Fibroblast of gingiva (primary cell): ENCODE measurements around the gene CCNO.
A peak's percentile ranks its signal among the peaks of the same experiment; 100 is the strongest.

Experiments
- DNase-seq: peaks from one replicate; pipeline ENCODE4 v3.0.0-alpha.2; 2011; ENCODE audit warnings: low read depth

Gene CCNO

DNA sequence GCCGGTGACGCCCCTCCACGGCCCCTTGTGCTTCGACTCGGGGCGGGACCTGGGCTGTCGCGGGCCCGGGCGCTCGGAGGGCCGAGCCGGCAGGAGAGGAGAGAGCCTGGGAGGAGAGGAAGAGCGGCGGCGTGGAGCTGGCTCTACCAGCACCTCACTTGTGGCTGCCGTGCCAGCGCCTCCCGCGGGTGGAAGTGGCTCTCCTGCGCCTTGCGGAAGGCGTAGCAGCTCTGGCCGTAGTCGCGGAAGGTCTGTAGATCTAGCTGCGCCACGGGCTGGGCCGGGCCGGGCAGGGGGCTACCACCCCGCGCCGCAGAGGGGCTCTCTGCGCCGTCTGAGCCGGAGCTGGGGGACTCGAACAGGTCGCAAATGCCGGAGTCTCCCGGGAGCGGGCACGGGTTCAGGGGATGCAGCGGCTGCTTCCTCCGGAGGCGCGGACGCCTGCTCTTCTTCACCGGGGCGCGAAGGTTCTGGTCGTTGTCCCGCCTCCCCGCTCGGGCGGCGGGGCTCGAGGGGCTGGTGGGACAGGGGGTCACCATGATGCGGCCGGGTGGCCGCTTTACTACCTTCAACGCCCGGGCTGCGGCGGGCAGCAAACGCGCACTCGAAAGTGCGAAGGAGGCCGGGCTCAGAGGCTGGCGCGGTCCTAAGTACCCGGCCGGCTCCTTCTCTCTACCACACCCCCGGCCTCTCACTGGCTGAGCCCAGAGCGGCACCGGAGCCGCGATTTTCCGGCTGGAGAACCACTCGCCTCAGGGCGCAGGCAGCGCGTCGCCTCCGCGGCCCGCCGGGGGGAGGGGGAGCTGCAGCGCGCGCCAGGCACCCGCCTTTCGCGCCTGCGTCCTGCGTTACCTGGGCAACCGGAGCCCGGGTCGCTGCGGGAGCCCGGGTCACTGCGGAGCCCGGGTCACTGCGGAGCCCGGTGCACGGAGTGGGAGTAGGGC is at the start of gene CCNO:
TSS of gene CCNO (minus strand) at position 624 of the 944 bp plus-strand sequence. CDS start at position 539, 85 bp downstream.
- peak; percentile 53 for DNase-seq

GRCh38 chr5:55278778-55279177 is 45.4 kb upstream of the CCNO start:
- peak; percentile 5 for DNase-seq

GRCh38 chr5:55276771-55277170 is 43.4 kb upstream of the CCNO start:
- no peak for DNase-seq

DNA sequence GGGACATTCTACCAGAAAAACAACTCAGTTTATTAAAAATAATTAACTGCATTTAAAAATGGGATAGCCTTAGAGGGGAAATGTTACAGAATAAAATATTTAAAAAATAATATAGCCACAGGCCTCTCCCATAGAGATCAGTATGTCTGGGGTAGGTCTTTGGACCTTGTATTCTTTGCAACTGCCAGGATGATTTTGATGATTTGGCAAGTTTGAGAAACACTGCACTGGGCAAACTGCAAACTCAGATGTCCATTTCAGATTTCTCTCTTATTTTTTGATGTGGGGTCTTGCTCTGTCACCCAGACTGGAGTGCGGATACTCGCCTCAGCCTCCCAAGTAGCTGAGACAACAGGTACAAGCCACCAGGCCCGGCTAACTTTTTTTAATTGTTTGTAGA is 24.9 kb upstream of the CCNO start:
- no peak for DNase-seq

DNA sequence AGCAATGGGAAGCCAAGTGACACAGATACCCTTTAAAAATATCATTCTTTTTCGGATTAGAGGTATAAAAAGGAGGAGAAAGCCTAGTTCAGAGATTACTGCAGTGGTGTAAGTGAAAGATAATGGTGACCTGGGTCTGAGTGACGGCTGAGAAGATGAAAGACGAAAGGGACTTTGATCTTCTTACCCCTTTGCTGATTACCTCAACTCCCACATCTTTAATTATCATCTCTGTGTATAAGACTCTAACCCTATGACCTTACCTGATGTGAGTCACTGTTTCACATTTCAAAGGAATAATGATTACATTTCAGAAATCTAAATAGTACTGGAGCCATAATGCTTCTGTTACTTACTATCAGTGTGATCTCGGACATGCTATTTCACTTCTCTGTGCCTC is 21.4 kb upstream of the CCNO start:
- DNase-seq, result no peak

DNA sequence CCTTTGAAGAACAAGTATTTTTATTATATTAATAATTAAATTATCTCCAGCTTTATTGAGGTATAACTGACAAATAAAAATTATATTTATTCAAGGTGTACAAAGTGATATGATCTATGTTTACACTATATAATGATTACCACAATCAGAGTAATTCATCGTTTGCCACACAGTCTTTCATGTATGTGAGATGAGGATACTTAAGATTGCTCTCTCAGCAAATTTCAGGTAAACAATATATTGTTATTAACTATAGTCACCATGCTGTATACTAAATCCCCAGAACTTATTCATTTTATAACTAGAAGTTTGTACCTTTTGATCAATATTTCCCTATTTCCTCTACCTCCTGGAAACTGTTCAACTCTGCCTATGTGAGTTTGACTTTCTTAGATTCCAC is 16.7 kb upstream of the CCNO start:
- no peak for DNase-seq

DNA sequence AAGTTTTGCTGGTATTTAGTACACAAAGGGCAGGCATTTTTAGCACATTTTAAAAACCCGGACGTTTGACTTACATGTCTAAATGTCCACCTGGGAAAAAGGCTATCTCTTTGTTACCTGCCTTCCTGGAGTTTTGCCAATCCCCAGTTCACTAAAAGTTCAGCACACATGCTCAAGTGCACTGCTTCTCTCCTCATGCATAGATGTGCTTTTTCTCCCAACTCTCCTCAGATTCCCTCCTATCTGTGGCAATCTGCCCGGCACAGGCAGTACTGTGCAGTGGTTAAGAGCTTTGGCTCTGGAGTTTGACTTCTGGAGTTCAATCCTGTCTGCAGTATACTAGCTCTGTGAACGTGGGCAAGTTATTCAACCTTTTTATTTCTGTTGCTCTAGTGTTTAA is 8.3 kb upstream of the CCNO start:
- DNase-seq, result no peak

DNA sequence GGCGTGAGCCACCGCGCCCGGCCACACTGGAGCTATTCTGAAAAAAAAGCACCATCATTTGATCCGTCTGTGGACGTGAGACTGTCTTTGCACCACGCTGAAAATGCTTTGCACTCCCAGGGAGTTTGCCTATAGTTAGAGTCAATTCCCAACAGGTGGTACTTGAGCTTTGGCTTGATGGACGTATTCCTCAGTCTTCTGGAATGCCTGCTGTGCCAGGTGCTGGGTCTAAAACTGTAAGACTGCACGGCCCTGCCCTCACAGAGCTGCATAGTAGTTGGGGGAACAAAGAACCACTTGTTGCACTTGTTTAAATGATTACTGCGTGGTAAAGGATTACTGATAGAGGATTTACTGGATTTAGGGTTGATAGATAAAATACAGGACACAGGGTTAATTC is 3.4 kb upstream of the CCNO start:
- DNase-seq, result no peak

GRCh38 chr5:55234121-55234700 is 803 bp upstream of the CCNO start:
- DNase-seq, result peak; percentile 13

GRCh38 chr5:55232271-55232984 is 980 bp downstream of the CCNO start:
- no peak for DNase-seq

DNA sequence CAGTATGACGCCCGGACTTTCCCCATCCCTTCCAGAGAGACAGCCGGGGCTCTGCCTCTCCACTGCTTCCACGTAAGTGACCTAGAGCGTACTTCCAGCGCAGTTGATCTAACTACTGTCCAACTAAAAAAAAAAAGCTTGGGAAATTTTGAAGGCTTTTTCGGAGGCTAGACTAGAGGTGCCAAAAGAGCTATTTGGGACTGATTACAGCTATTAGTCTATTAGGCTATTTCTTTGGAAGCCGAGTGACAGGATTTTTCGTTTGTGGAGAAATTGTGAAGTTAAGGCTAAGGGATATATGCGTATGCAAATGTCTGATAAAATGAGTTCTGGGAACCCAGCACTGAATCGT is 1.5 kb downstream of the CCNO start:
- DNase-seq, result no peak

DNA sequence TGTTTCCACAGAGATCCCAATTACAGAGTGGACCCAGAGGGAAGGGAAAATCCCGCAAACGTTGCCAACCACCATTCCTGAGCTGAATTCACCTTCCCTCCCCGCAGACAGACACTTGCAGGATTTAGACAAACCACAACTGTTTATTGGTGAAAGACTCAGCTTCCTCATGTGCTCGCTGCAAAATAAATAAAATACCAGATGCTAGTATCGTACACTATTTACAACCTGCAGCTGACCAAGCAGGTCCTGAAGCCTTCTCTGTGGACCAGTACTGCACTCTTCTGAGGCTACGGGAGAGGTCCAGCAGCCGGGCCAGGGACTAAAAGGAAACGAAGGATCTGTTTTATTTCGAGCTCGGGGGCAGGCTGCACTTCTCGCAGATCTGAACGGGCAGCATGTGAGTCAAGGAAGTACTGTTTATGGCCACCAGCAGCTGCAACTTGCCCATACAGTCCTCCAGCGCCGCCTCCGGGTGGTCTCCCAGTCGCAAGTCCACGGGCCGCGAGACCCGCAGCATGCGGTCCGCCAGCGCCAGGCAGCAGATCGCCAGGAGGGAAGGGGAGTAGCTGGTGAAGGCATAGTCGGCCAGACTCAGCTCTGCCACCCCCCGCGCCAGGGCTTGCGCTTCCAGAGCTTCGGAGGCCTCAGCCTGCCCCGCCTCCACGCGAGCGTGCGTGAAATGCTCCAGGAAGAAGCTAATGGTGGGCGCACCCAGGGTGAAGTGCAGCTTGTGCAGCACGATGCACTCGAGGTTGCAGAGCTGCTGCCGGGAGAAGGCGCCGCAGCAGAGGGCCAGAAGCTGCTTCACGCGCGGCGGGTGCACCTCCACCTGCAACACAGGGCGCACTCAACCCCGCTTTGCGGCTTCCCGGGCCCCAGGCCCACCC is 2.1 kb downstream of the CCNO start:
- no peak for DNase-seq

DNA sequence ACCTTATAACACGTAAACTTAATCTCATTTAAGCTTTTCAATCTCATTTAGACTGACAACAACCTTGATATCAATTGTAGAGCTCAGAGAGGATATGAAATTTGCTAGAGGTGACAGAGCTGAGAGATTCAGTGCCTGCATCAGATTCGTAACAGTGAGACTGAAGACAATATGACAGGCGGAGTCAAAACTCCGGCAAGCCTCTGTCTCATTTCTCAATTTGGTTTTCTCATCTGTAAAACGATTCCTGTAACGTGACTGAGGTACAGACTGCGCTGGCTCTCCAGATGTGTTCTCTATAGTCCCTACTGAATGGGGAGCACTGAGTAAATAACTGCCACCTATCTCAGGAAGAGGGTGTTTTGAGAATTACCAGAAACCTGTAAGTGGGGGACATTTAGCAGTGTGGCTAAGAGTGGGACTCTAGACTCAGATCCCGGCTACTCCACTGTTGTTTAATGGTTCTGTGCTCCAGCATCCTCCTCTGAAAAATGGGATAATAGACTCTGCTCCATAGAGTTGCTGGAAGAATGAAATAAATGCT is 3.2 kb downstream of the CCNO start:
- no peak for DNase-seq

DNA sequence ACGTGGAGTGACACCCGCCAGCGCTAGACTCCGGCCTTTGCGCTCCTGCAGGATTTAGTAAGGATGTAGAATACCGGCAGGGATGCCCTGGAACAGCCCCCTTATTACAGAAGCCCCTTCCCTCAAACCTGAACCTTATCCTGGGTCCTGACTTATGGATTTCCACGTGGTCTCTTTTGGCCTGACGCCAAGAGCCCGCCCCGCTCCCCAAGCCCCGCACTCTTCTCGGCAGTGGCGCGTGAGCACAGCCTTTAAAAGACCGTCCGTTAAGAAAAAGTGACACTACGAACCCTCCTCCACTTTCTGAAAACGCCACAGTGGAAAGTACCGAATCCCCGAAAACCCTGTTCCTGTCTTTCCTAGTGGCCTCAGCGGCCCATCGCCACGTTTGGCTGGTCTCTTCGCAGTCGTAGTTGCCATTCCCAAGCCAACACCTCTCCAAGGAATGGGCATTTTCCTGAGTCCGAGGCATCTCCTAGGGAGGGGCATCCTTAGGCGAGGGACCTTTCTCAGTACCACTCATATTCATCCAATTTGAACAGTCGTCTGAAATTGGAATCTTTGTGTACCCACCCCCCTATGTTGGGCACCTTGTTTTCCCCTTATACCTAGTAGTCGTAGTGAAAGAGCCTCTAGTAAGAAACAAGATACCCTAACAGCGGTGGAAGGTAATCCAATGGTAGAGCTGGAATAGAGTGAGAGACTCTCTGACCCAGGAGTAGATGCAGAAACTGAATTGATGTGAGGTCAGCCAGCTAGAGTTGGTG is 5.6 kb downstream of the CCNO start:
- no peak for DNase-seq

GRCh38 chr5:55226934-55227663 is 6.3 kb downstream of the CCNO start, which contains the start of gene MCIDAS:
MCIDAS (minus strand) TSS chr5:55227315; CDS start chr5:55227138, 177 bp downstream.
- no peak for DNase-seq

- DNase-seq, result peak; percentile 9
These were observed 7.1 kb downstream of the CCNO start for GRCh38 chr5:55226027-55226933.

DNA sequence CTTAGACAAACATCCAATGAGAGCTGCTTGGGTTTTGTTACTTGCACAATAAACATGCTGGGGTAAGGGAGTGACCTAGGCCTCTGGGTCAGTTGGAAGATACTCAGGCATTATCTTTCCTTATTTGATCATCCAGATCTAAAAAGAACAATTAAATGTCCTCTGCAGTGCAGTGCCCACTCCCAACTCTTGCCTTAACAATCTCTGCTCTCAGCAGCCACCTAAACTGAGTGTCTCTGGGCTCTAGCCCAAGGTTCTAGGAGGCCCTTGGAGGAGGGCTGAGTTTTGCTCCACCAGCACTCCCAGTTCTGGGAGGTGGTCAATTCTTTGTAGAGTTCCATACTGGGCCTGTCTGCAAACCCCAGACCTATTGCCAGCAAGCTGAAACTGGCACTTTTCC is 8.1 kb downstream of the CCNO start:
- DNase-seq, result no peak

DNA sequence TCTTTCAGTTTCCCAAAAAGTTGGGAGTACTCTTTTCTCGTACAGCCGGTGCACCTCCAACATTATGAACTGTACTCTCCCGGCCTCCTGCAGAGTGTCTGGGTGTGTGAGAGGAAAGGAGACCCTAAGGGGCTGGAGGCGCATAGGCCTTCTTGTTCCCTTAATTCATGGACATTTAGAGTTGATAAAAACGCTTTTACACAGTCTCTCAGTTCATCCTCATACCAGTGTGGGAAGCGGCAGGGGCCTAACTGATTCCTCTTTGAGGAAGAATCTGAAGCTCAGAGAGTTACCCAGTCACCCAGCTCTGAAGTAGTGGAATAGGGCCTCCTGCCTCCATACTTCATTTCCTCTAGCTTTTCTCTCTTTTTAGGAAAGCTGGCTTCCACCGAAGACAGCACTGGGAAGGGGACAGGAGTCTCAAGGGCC is 9.6 kb downstream of the CCNO start:
- DNase-seq, result no peak
